CD14-positive monocyte (primary cell): ENCODE results near the gene PPARGC1A. TPM values are rescaled to one million over a fixed set of nuclear protein-coding genes. Genes with fewer than 3 reads are reported as not detected.

Source experiments
- DNase-seq, 3 donors: peaks; one replicate each; pipeline ENCODE4 v3.0.0-alpha.2; 2011 to 2022
- H2AFZ ChIP-seq: 2 replicates; pipeline ENCODE4 v1.6.0; 2012; ENCODE audit warnings: mild to moderate bottlenecking, low read depth, low read length, inconsistent platforms; ENCODE audit not compliant: insufficient read depth, poor library complexity, severe bottlenecking
- H3K27ac ChIP-seq, 2 donors: 1 replicate in 1 of 2; 2 replicates in 1 of 2; pipeline ENCODE4 v1.5.1; 2012 to 2013; ENCODE audit warnings: low read length in 2 of 2, control low read depth in 1 of 2, inconsistent platforms in 1 of 2, low read depth in 1 of 2, mild to moderate bottlenecking in 1 of 2
- H3K27me3 ChIP-seq, 2 donors: one replicate each; pipeline versions ENCODE4 v1.6.0 to v1.6.1; 2011 to 2013; ENCODE audit warnings: low read length in 2 of 2; ENCODE audit not compliant: control insufficient read depth in 2 of 2, insufficient read depth in 2 of 2
- H3K36me3 ChIP-seq, 2 donors: replicated peaks in 1 of 2; 1 replicate in 1 of 2; 2 replicates in 1 of 2; pipeline versions ENCODE4 v1.5.1 to v1.6.1; 2012 to 2013; ENCODE audit warnings: low read length in 2 of 2, control low read depth in 1 of 2, inconsistent platforms in 1 of 2, mild to moderate bottlenecking in 1 of 2; ENCODE audit not compliant: insufficient read depth in 2 of 2, control insufficient read depth in 1 of 2
- H3K4me1 ChIP-seq, 2 donors: 1 replicate in 1 of 2; 2 replicates in 1 of 2; pipeline versions ENCODE4 v1.5.1 to v1.6.1; 2012 to 2013; ENCODE audit warnings: low read length in 2 of 2, control low read depth in 1 of 2, inconsistent platforms in 1 of 2, mild to moderate bottlenecking in 1 of 2, moderate library complexity in 1 of 2; ENCODE audit not compliant: insufficient read depth in 2 of 2, control insufficient read depth in 1 of 2
- H3K4me2 ChIP-seq: replicated peaks from 2 replicates; pipeline ENCODE3; 2012; ENCODE audit warnings: low read length, moderate library complexity, mild to moderate bottlenecking; ENCODE audit not compliant: poor library complexity, severe bottlenecking; ENCODE audit errors: extremely low read depth
- H3K4me3 ChIP-seq, 3 experiments: fragments of 200-600 bp in 1 of 3; sonication (generic) in 1 of 3; replicated peaks in 1 of 3; 1 replicate in 2 of 3; 2 replicates in 1 of 3; pipeline ENCODE4 v1.5.1; 2011 to 2013; ENCODE audit warnings: low read length in 3 of 3, mild to moderate bottlenecking in 3 of 3, control low read depth in 2 of 3, low read depth in 2 of 3, inconsistent platforms in 1 of 3, moderate library complexity in 1 of 3
- H3K79me2 ChIP-seq: 2 replicates; pipeline ENCODE4 v1.6.0; 2012; ENCODE audit warnings: mild to moderate bottlenecking, control low read depth, inconsistent platforms, low read length, moderate library complexity; ENCODE audit not compliant: insufficient read depth
- H3K9ac ChIP-seq: 2 replicates; pipeline ENCODE4 v1.6.0; 2017; ENCODE audit warnings: low read length, mild to moderate bottlenecking; ENCODE audit not compliant: insufficient read depth, poor library complexity, severe bottlenecking
- H3K9me3 ChIP-seq, 2 donors: replicated peaks in 1 of 2; 1 replicate in 1 of 2; 2 replicates in 1 of 2; pipeline versions ENCODE4 v1.5.1 to v1.6.1; 2012 to 2013; ENCODE audit warnings: low read length in 2 of 2, control low read depth in 1 of 2; ENCODE audit not compliant: control insufficient read depth in 1 of 2, insufficient read depth in 1 of 2
- H4K20me1 ChIP-seq: 2 replicates; pipeline ENCODE4 v1.6.0; 2012; ENCODE audit warnings: mild to moderate bottlenecking, low read length, control low read depth, moderate library complexity; ENCODE audit not compliant: insufficient read depth
- H3K27ac Mint-ChIP-seq, 7 donors: one replicate each; pipeline ENCODE4 v1.8.0; 2020; ENCODE audit warnings: mild to moderate bottlenecking in 7 of 7, mixed read lengths in 7 of 7, moderate library complexity in 6 of 7, inconsistent platforms in 2 of 7
- H3K27me3 Mint-ChIP-seq, 3 donors: one replicate each; pipeline ENCODE4 v1.8.0; 2021 to 2022; ENCODE audit warnings: low read depth in 3 of 3, mild to moderate bottlenecking in 3 of 3, mixed read lengths in 3 of 3, moderate library complexity in 3 of 3, inconsistent platforms in 1 of 3
- H3K36me3 Mint-ChIP-seq, 2 donors: one replicate each; pipeline ENCODE4 v1.8.0; 2020; ENCODE audit warnings: mixed read lengths in 2 of 2, inconsistent platforms in 1 of 2, mild to moderate bottlenecking in 1 of 2
- H3K4me1 Mint-ChIP-seq: one replicate; pipeline ENCODE4 v1.8.0; 2020; ENCODE audit warnings: mild to moderate bottlenecking, mixed read lengths
- H3K4me3 Mint-ChIP-seq, 2 donors: one replicate each; pipeline ENCODE4 v1.8.0; 2020; ENCODE audit warnings: mild to moderate bottlenecking in 2 of 2, mixed read lengths in 2 of 2, moderate library complexity in 1 of 2
- H3K9me3 Mint-ChIP-seq, 7 donors: one replicate each; pipeline ENCODE4 v1.8.0; 2020 to 2022; ENCODE audit warnings: mixed read lengths in 7 of 7, mild to moderate bottlenecking in 6 of 7, moderate library complexity in 6 of 7, inconsistent platforms in 2 of 7
- CTCF ChIP-seq: fragments of 200-600 bp; IDR thresholded peaks from one replicate; pipeline ENCODE4 v1.8.0; 2022; ENCODE audit warnings: antibody characterized with exemption, mild to moderate bottlenecking
- WGBS: methylation state at CpG from one replicate; pipeline ENCODE4 v1.1.5; 2013; ENCODE audit warnings: missing lambda C conversion rate; ENCODE audit not compliant: insufficient coverage; 5-methylcytosine and 5-hydroxymethylcytosine counted together
- intact Hi-C, 2 donors: fragments of 100-400 bp; cut with micrococcal nuclease; formaldehyde crosslinking; loops; one replicate each; pipeline versions ENCODE4 v1.15.0 to v1.15.1; 2023
- polyA plus RNA-seq, 3 donors: library from polyadenylated mRNA; depleted of rRNA in 1 of 3; unstranded in 2 of 3; stranded (reverse) in 1 of 3; fragments of 300-500 nt in 2 of 3; fragments of >200 nt in 1 of 3; fragmentation: Illumina TruSeq in 2 of 3; gene quantifications; 1 replicate in 2 of 3; 2 replicates in 1 of 3; pipeline ENCODE4 v1.2.3, GENCODE V29; 2012 to 2021

Gene PPARGC1A
- polyA plus RNA-seq, 3 donors, result 0.58 to 1.1 (median 0.79) TPM

- TF ChIP-seq CTCF, result no peak
- Histone ChIP-seq H3K36me3 (no peaks in the 10 kb centered on the region), H3K9me3 (no peaks in the 10 kb centered on the region), H3K27ac (no peak overlapping the region), H4K20me1 (no peaks in the 10 kb centered on the region), H3K79me2 (no peaks in the 10 kb centered on the region), H3K4me1 (no peaks in the 10 kb centered on the region), H3K9ac (no peak overlapping the region), H3K4me2 (no peak overlapping the region), H2AFZ (no peak overlapping the region), H3K4me3 (no peak overlapping the region), H3K27me3 (no peaks in the 10 kb centered on the region)
- Mint-ChIP-seq H3K27ac (no peak overlapping the region), H3K4me3 (no peak overlapping the region), H3K4me1 (no peaks in the 10 kb centered on the region), H3K27me3 (peaks cover 0 to 2% (median 0%) of the 10 kb centered on the region in 3 donors), H3K9me3 (peaks cover 0 to 3% (median 0%) of the 10 kb centered on the region in 7 donors), H3K36me3 (no peaks in the 10 kb centered on the region)
- intact Hi-C loops, result no loop called here
- no peak for DNase-seq
- whole genome bisulfite sequencing, result no CpG with 5 or more reads among the region's 2 CpGs
Observed at GRCh38 chr4:23916282-23916681, 26.4 kb upstream of the PPARGC1A start.

GRCh38 chr4:23915459-23916132 is 25.7 kb upstream of the PPARGC1A start:
- H3K27me3 Mint-ChIP-seq, result peaks cover 0 to 2% (median 0%) of the 10 kb centered on the region in 3 donors

More at GRCh38 chr4:23915459-23916132, 25.7 kb upstream of the PPARGC1A start:
- Mint-ChIP-seq H3K4me3 (no peak overlapping the region), H3K9me3 (peaks cover 0 to 3% (median 0%) of the 10 kb centered on the region in 7 donors), H3K36me3 (no peaks in the 10 kb centered on the region), H3K27ac (no peak overlapping the region), H3K4me1 (no peaks in the 10 kb centered on the region)
- no peak for DNase-seq
- WGBS, result no CpG with 5 or more reads among the region's 2 CpGs
- Histone ChIP-seq H3K4me3 (no peak overlapping the region), H3K27me3 (no peaks in the 10 kb centered on the region), H3K79me2 (no peaks in the 10 kb centered on the region), H3K4me1 (no peaks in the 10 kb centered on the region), H4K20me1 (no peaks in the 10 kb centered on the region), H3K36me3 (no peaks in the 10 kb centered on the region), H3K9ac (no peak overlapping the region), H3K27ac (no peak overlapping the region), H3K9me3 (no peaks in the 10 kb centered on the region), H2AFZ (no peak overlapping the region), H3K4me2 (no peak overlapping the region)
- intact Hi-C loops, result no loop called here
- no peak for TF ChIP-seq CTCF
